Measurements from ENCODE around the gene ZBTB40.

The ZBTB40 gene

DNA sequence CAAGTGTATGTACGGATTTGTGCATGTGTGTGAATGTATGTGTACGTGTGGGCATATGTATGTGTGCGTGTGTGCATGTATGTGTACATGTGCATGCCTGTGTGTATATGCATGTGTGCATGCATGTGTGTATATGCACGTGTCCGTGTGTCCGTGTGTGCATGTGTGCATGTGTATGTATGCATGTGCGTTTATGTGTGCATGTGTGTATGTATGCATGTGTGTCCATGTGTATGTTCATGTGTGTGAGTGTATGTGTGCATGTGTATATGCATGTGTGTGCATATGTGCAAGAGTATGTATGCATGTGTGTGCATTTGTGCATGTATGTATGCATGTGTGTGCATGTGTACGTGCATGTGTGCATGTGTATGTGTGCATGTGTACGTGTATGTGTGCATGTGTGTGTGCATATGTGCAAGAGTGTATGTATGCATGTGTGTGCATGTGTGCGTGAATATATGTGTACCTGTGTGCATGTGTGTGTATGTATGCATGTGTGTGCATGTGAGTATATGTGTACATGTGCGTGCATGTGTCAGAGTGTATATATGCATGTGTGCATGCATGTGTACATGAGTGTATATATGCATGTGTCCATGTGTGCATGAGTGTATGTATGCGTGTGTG lies 127.2 kb downstream of the ZBTB40 start:
- TF ChIP-seq, protein P1, sequence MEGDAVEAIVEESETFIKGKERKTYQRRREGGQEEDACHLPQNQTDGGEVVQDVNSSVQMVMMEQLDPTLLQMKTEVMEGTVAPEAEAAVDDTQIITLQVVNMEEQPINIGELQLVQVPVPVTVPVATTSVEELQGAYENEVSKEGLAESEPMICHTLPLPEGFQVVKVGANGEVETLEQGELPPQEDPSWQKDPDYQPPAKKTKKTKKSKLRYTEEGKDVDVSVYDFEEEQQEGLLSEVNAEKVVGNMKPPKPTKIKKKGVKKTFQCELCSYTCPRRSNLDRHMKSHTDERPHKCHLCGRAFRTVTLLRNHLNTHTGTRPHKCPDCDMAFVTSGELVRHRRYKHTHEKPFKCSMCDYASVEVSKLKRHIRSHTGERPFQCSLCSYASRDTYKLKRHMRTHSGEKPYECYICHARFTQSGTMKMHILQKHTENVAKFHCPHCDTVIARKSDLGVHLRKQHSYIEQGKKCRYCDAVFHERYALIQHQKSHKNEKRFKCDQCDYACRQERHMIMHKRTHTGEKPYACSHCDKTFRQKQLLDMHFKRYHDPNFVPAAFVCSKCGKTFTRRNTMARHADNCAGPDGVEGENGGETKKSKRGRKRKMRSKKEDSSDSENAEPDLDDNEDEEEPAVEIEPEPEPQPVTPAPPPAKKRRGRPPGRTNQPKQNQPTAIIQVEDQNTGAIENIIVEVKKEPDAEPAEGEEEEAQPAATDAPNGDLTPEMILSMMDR (conservative IDR thresholded peaks at IDR 0.05; ENCODE audit: low read length) = no peak
- TF ChIP-seq EZH2phosphoT487 (IDR thresholded peaks at IDR 0.05; ENCODE audit: borderline replicate concordance) = no peak
- H3K36me3 ChIP-seq (ENCODE audit: insufficient read depth, low read length) = no peaks in the 10 kb centered on the region
- H3F3A ChIP-seq (ENCODE audit: low read depth) = peaks cover 17% of the 10 kb centered on the region
- no peak overlapping the region for H3K9ac ChIP-seq (ENCODE audit: low read depth, low read length, poor library complexity, severe bottlenecking)
- no peaks in the 10 kb centered on the region; the same call in 1 of the 2 replicates for H3K9me3 ChIP-seq (ENCODE audit: insufficient read depth, low read depth, low read length)
- H3K27me3 ChIP-seq (ENCODE audit: insufficient read depth, low read length, poor library complexity, severe bottlenecking) = no peaks in the 10 kb centered on the region
- H3K4me3 ChIP-seq (ENCODE audit: low read length, poor library complexity, severe bottlenecking) = no peak overlapping the region
- no peaks in the 10 kb centered on the region for H3K4me1 ChIP-seq (ENCODE audit: insufficient read depth, low read length, poor library complexity, severe bottlenecking)
- no peaks in the 10 kb centered on the region for H3K9me2 ChIP-seq (replicated peaks; ENCODE audit: low read depth, low read length)
- H2AFZ ChIP-seq (ENCODE audit: low read length) = no peak overlapping the region
- H4K20me1 ChIP-seq (ENCODE audit: insufficient read depth, low read length, poor library complexity, severe bottlenecking) = no peaks in the 10 kb centered on the region
- H3K79me2 ChIP-seq (ENCODE audit: insufficient read depth, low read length) = no peaks in the 10 kb centered on the region
- no peak overlapping the region for H3K4me2 ChIP-seq (ENCODE audit: low read depth, low read length, poor library complexity, severe bottlenecking)

DNA sequence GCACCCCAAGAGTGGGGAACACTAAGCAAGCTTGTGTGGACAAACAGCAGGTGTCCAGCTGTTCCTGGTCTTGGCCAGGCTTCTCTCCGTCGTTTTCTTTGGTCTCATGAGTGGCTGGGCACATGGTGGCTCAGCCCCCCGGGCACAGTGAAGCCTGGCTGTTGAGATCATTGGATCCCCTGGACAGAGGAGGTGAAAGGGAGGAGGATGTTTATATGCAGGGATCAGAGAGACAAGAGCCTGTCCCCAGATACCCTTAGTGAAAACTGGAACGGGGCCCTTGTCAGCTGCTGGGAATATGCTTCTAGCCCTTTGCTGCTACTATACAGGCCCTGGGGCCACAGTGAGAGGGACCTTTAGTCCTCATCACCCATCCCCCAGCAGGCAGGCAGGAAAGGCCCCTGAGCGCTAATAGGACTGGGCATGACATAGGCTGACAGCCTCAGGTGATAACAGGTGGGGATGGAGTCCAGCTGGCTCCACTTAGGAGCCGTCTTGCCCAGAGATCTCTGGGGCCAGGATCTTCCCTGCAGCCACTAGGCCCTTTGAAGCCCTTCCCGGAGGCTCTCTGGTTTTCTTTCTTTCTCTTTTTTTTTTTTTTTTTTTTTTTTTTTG lies 128.0 kb downstream of the ZBTB40 start:
- TF ChIP-seq EZH2phosphoT487 (IDR thresholded peaks at IDR 0.05; ENCODE audit: borderline replicate concordance) = no peak
- TF ChIP-seq, protein P1 (conservative IDR thresholded peaks at IDR 0.05; ENCODE audit: low read length) = no peak
- no peaks in the 10 kb centered on the region for H3K27me3 ChIP-seq (ENCODE audit: insufficient read depth, low read length, poor library complexity, severe bottlenecking)
- no peak overlapping the region for H2AFZ ChIP-seq (ENCODE audit: low read length)

More for the DNA sequence above, 128.0 kb downstream of the ZBTB40 start:
- no peaks in the 10 kb centered on the region for H3K36me3 ChIP-seq (ENCODE audit: insufficient read depth, low read length)
- H3K9ac ChIP-seq (ENCODE audit: low read depth, low read length, poor library complexity, severe bottlenecking) = no peak overlapping the region
- H3K4me3 ChIP-seq (ENCODE audit: low read length, poor library complexity, severe bottlenecking) = no peak overlapping the region
- H3K9me3 ChIP-seq (ENCODE audit: insufficient read depth, low read depth, low read length) = no peaks in the 10 kb centered on the region; the same call in 1 of the 2 replicates
- H3K9me2 ChIP-seq (replicated peaks; ENCODE audit: low read depth, low read length) = no peaks in the 10 kb centered on the region
- no peak overlapping the region for H3K4me2 ChIP-seq (ENCODE audit: low read depth, low read length, poor library complexity, severe bottlenecking)
- H4K20me1 ChIP-seq (ENCODE audit: insufficient read depth, low read length, poor library complexity, severe bottlenecking) = no peaks in the 10 kb centered on the region
- no peaks in the 10 kb centered on the region for H3K79me2 ChIP-seq (ENCODE audit: insufficient read depth, low read length)
- H3F3A ChIP-seq (ENCODE audit: low read depth) = peaks cover 17% of the 10 kb centered on the region
- no peaks in the 10 kb centered on the region for H3K4me1 ChIP-seq (ENCODE audit: insufficient read depth, low read length, poor library complexity, severe bottlenecking)
